Esophagus muscularis mucosa (tissue), 4 donors: ENCODE measurements around the gene KLF13. TPM values are rescaled to one million over a fixed set of nuclear protein-coding genes. Genes with fewer than 3 reads are reported as not detected.

Experiments
- DNase-seq: peaks from one replicate; pipeline ENCODE4 v3.0.0-alpha.2; 2017; ENCODE audit errors: extremely low spot score
- H3K27ac ChIP-seq, 4 donors: fragments of 200-600 bp; sonication (generic); replicated peaks in 1 of 4; 1 replicate in 3 of 4; 2 replicates in 1 of 4; pipeline ENCODE4 v1.5.1; 2016 to 2019; ENCODE audit warnings: mild to moderate bottlenecking in 1 of 4
- H3K27me3 ChIP-seq, 4 donors: fragments of 200-600 bp; sonication (generic); one replicate each; pipeline versions ENCODE4 v1.5.1 to v1.6.0; 2016 to 2019
- H3K36me3 ChIP-seq, 4 donors: fragments of 200-600 bp; sonication (generic); one replicate each; pipeline ENCODE4 v1.5.1; 2016 to 2019
- H3K4me1 ChIP-seq, 4 donors: fragments of 200-600 bp; sonication (generic); one replicate each; pipeline ENCODE4 v1.5.1; 2016 to 2019
- H3K4me3 ChIP-seq, 4 donors: fragments of 200-600 bp; sonication (generic); 1 replicate in 2 of 4; 2 replicates in 2 of 4; pipeline ENCODE4 v1.5.1; 2016 to 2019; ENCODE audit warnings: mild to moderate bottlenecking in 4 of 4, moderate library complexity in 1 of 4
- H3K9me3 ChIP-seq, 4 donors: fragments of 200-600 bp; sonication (generic); 1 replicate in 3 of 4; 2 replicates in 1 of 4; pipeline ENCODE4 v1.5.1; 2016 to 2019
- CTCF ChIP-seq, 3 experiments: fragments of 200-600 bp in 2 of 3; fragments of 450-650 bp in 1 of 3; sonication (generic) in 2 of 3; IDR thresholded peaks; one replicate each; pipeline ENCODE4 v1.5.1; 2017 to 2019; ENCODE audit warnings: antibody characterized with exemption in 3 of 3, mild to moderate bottlenecking in 2 of 3, moderate library complexity in 1 of 3
- EP300 ChIP-seq: sonication (generic); formaldehyde crosslinking; IDR thresholded peaks from one replicate; pipeline ENCODE4 v1.6.1; 2017; ENCODE audit warnings: antibody characterized with exemption
- POLR2A ChIP-seq: fragments of 450-650 bp; IDR thresholded peaks from one replicate; pipeline ENCODE4 v1.6.1; 2017; ENCODE audit warnings: antibody characterized with exemption, moderate library complexity, mild to moderate bottlenecking, low read depth
- POLR2AphosphoS5 ChIP-seq, 2 donors: sonication (generic); formaldehyde crosslinking; IDR thresholded peaks; one replicate each; pipeline ENCODE4 v1.6.1; 2017; ENCODE audit warnings: antibody characterized with exemption in 2 of 2
- WGBS: methylation state at CpG from one replicate; pipeline ENCODE4 v1.1.5; 2018; 5-methylcytosine and 5-hydroxymethylcytosine counted together
- intact Hi-C: fragments of 100-400 bp; cut with DNase I; formaldehyde crosslinking; loops from one replicate; pipeline ENCODE4 v1.15.1; 2023
- total RNA-seq, 4 donors: library from RNA; depleted of rRNA; stranded (reverse); fragments of >200 nt; gene quantifications; one replicate each; pipeline versions ENCODE4 v1.1.0 to v1.2.1, GENCODE V29; 2016

Gene KLF13
- total RNA-seq, 4 donors from 2014 or later, result 57.3 to 109 (median 74.2) TPM

- Histone ChIP-seq H3K27me3 (no peaks in the 10 kb centered on the region), H3K9me3 (no peaks in the 10 kb centered on the region), H3K36me3 (peaks cover 28 to 83% (median 65%) of the 10 kb centered on the region in 4 donors), H3K4me3 (no peak overlapping the region), H3K4me1 (peaks cover 51 to 80% (median 58%) of the 10 kb centered on the region in 4 donors), H3K27ac (no peak overlapping the region)
- TF ChIP-seq POLR2AphosphoS5 (IDR thresholded peaks at IDR 0.05) (no peak), EP300 (no peak), CTCF (IDR thresholded peaks at IDR 0.05) (no peak), POLR2A (no peak)
- intact Hi-C loops, result no loop called here
- 91% methylated on average over 4 of the region's 8 CpGs for WGBS
- DNase-seq, result no peak
Observed at GRCh38 chr15:31375772-31376171, 49.1 kb downstream of the KLF13 start.

- intact Hi-C loops, result no loop called here
- 91% methylated on average over 11 of the region's 11 CpGs for WGBS
- TF ChIP-seq CTCF (IDR thresholded peaks at IDR 0.05) (no peak), POLR2AphosphoS5 (IDR thresholded peaks at IDR 0.05) (no peak), POLR2A (no peak), EP300 (no peak)
- no peak overlapping the region for H3K27ac ChIP-seq
- H3K4me3 ChIP-seq, result no peak overlapping the region
- no peaks in the 10 kb centered on the region for H3K27me3 ChIP-seq
- peaks cover 44 to 73% (median 51%) of the 10 kb centered on the region in 4 donors for H3K4me1 ChIP-seq
- H3K36me3 ChIP-seq, result peaks cover 31 to 91% (median 68%) of the 10 kb centered on the region in 4 donors
- peaks cover 0 to 4% (median 0%) of the 10 kb centered on the region in 4 donors for H3K9me3 ChIP-seq
- DNase-seq, result no peak
Observed at GRCh38 chr15:31376511-31376910, 49.9 kb downstream of the KLF13 start.

GRCh38 chr15:31377030-31377429, 50.4 kb downstream of the KLF13 start:
- 75% methylated on average over 9 of the region's 9 CpGs for WGBS
- Histone ChIP-seq H3K4me3 (no peak overlapping the region), H3K36me3 (peaks cover 31 to 94% (median 68%) of the 10 kb centered on the region in 4 donors), H3K9me3 (peaks cover 0 to 4% (median 0%) of the 10 kb centered on the region in 4 donors), H3K4me1 (peaks cover 39 to 68% (median 45%) of the 10 kb centered on the region in 4 donors), H3K27me3 (no peaks in the 10 kb centered on the region), H3K27ac (no peak overlapping the region)
- no peak for DNase-seq
- intact Hi-C loops, result no loop called here
- TF ChIP-seq POLR2AphosphoS5 (IDR thresholded peaks at IDR 0.05), result no peak
- no peak for TF ChIP-seq POLR2A
- TF ChIP-seq EP300, result no peak
- TF ChIP-seq CTCF (IDR thresholded peaks at IDR 0.05), result no peak

- intact Hi-C loops, result no loop called here
- DNase-seq, result no peak
- WGBS, result 90% methylated on average over 14 of the region's 14 CpGs
- no peak overlapping the region for H3K4me3 ChIP-seq
- peaks cover 23 to 82% (median 55%) of the 10 kb centered on the region in 4 donors for H3K36me3 ChIP-seq
- no peaks in the 10 kb centered on the region for H3K27me3 ChIP-seq
- TF ChIP-seq EP300 (no peak), CTCF (IDR thresholded peaks at IDR 0.05) (no peak), POLR2A (no peak), POLR2AphosphoS5 (IDR thresholded peaks at IDR 0.05) (no peak)
- peak overlapping the region in 1 of 4 donors; percentile 4 for H3K27ac ChIP-seq
- H3K9me3 ChIP-seq, result peaks cover 0 to 4% (median 0%) of the 10 kb centered on the region in 4 donors
- peaks cover 25 to 54% (median 31%) of the 10 kb centered on the region in 4 donors for H3K4me1 ChIP-seq
Observed at GRCh38 chr15:31378363-31378903, 51.8 kb downstream of the KLF13 start.
